K562 (cell line): ENCODE data around the gene UTP25. TPM values are rescaled to one million over a fixed set of nuclear protein-coding genes. Genes with fewer than 3 reads are reported as not detected.
A peak's percentile ranks its signal among the peaks of the same experiment; 100 is the strongest.

ENCODE experiments used
- ATAC-seq: fragments of 200-7000 bp; cut with Tn5 transposase; 3 replicates; pipeline ENCODE4 v1.9.1; 2020; ENCODE audit warnings: moderate library complexity
- BruUV-seq: library from RNA; stranded (reverse); fragments of 400-500 nt; replicated peaks from 2 replicates; lab custom pipeline; 2021; lab: Mats Ljungman, UMichigan
- CTCF ChIA-PET: fragments of 300-600 bp; formaldehyde crosslinking; extraction: SDS; loops from one replicate; lab custom pipeline; 2021; ENCODE audit warnings: low intra/inter-chr PET ratio; lab: Yijun Ruan, JAX
- POLR2A ChIA-PET: fragments of 300-600, 350-650 bp; sonication (Branson Sonifier 250); formaldehyde crosslinking; extraction: SDS; loops from one replicate; lab custom pipeline; 2021; ENCODE audit warnings: antibody characterized with exemption, inconsistent platforms; lab: Yijun Ruan, JAX
- DNase-seq, 4 experiments: peaks; one replicate each; pipeline versions ENCODE4 v3.0.0 to v3.0.0-alpha.2; 2011 to 2018; ENCODE audit warnings: low spot score in 3 of 4, mixed read lengths in 3 of 4; ENCODE audit errors: extremely low read depth in 1 of 4
- FAIRE-seq: peaks from 2 replicates; lab custom pipeline; 2011; peaks lifted over from hg19 to GRCh38; lab: Jason Lieb, UNC
- H2AFZ ChIP-seq: 2 replicates; pipeline ENCODE4 v1.6.0; 2011; ENCODE audit warnings: low read depth, low read length, control low read depth, inconsistent platforms
- H3K27ac ChIP-seq: fragments of 200-600 bp; 3 replicates; pipeline ENCODE4 v1.8.0; 2011; ENCODE audit warnings: low read depth, mild to moderate bottlenecking, control low read depth, inconsistent platforms, low read length, moderate library complexity, mixed read lengths; ENCODE audit errors: extremely low read depth
- H3K27me3 ChIP-seq, 2 experiments: fragments of 300-600 bp in 1 of 2; 2 replicates in 1 of 2; 3 replicates in 1 of 2; pipeline versions ENCODE4 v1.6.0 to v1.8.0; 2011; ENCODE audit warnings: inconsistent platforms in 2 of 2, low read length in 2 of 2, mild to moderate bottlenecking in 1 of 2, mixed read lengths in 1 of 2, moderate library complexity in 1 of 2; ENCODE audit not compliant: control insufficient read depth in 2 of 2, insufficient read depth in 2 of 2
- H3K36me3 ChIP-seq: fragments of 300-600 bp; 3 replicates; pipeline ENCODE4 v1.8.0; 2011; ENCODE audit warnings: mild to moderate bottlenecking, low read length, inconsistent platforms; ENCODE audit not compliant: control insufficient read depth, insufficient read depth
- H3K4me1 ChIP-seq, 2 experiments: fragments of 200-600 bp in 1 of 2; replicated peaks in 1 of 2; 2 replicates in 1 of 2; 3 replicates in 1 of 2; pipeline versions ENCODE4 v1.5.1 to v1.8.0; 2011; ENCODE audit warnings: inconsistent platforms in 2 of 2, low read length in 2 of 2, mild to moderate bottlenecking in 1 of 2, mixed read lengths in 1 of 2, moderate library complexity in 1 of 2; ENCODE audit not compliant: control insufficient read depth in 2 of 2, insufficient read depth in 2 of 2
- H3K4me2 ChIP-seq: 2 replicates; pipeline ENCODE4 v1.6.1; 2011; ENCODE audit warnings: low read length, control low read depth, inconsistent platforms, mixed read lengths; ENCODE audit not compliant: insufficient read depth
- H3K4me3 ChIP-seq: fragments of 200-600 bp; sonication (generic), shearing (Covaris generic); 2 replicates; pipeline ENCODE4 v1.5.1; 2016; ENCODE audit warnings: control low read depth, inconsistent platforms
- H3K79me2 ChIP-seq: fragments of 200-600 bp; 3 replicates; pipeline ENCODE4 v1.8.0; 2011; ENCODE audit warnings: low read length, inconsistent platforms; ENCODE audit not compliant: control insufficient read depth, insufficient read depth
- H3K9ac ChIP-seq, 2 experiments: 2 replicates each; pipeline versions ENCODE4 v1.6.0 to v1.6.1; 2011; ENCODE audit warnings: low read depth in 2 of 2, low read length in 2 of 2, control low read depth in 1 of 2, inconsistent platforms in 1 of 2, mild to moderate bottlenecking in 1 of 2, mixed read lengths in 1 of 2; ENCODE audit not compliant: insufficient read depth in 1 of 2
- H3K9me1 ChIP-seq: one replicate; pipeline ENCODE4 v1.6.0; 2011; ENCODE audit warnings: inconsistent platforms, mild to moderate bottlenecking, low read length, moderate library complexity; ENCODE audit not compliant: control insufficient read depth, insufficient read depth
- H3K9me3 ChIP-seq: replicated peaks from 2 replicates; pipeline ENCODE4 v1.5.1; 2011; ENCODE audit warnings: low read depth, low read length, inconsistent platforms; ENCODE audit not compliant: control insufficient read depth, insufficient read depth
- H4K20me1 ChIP-seq: replicated peaks from 2 replicates; pipeline ENCODE4 v1.6.1; 2011; ENCODE audit warnings: low read length, inconsistent platforms, mixed read lengths; ENCODE audit not compliant: control insufficient read depth, insufficient read depth
- CHD1 ChIP-seq: fragments of 200-600 bp; sonication (generic); IDR thresholded peaks from one replicate; pipeline ENCODE4 v1.6.1; 2012; ENCODE audit warnings: mild to moderate bottlenecking, moderate library complexity, low read length, inconsistent platforms
- GTF3C2 ChIP-seq: IDR thresholded peaks from 3 replicates; pipeline ENCODE4 v1.6.1; 2011; ENCODE audit warnings: borderline replicate concordance, mild to moderate bottlenecking, moderate library complexity; ENCODE audit not compliant: insufficient read length; ENCODE audit errors: extremely low read depth
- JUNB ChIP-seq: fragments of 450-650 bp; formaldehyde crosslinking; conservative IDR thresholded peaks from 2 replicates; pipeline ENCODE4 v1.4.0; 2020; ENCODE audit warnings: mild to moderate bottlenecking
- NFIC ChIP-seq: fragments of 450-650 bp; IDR thresholded peaks from 2 replicates; pipeline ENCODE4 v1.6.1; 2017; ENCODE audit warnings: mild to moderate bottlenecking, inconsistent platforms
- ZBTB17 ChIP-seq: fragments of 450-650 bp; formaldehyde crosslinking; IDR thresholded peaks from 2 replicates; pipeline ENCODE4 v1.4.0; 2020; ENCODE audit warnings: mild to moderate bottlenecking
- WGBS: fragments of 100-300 bp; shearing (Covaris generic); methylation state at CpG from one replicate; pipeline ENCODE4 v1.1.6; 2016; ENCODE audit warnings: low coverage, mixed read lengths; ENCODE audit not compliant: insufficient coverage; ENCODE audit errors: missing lambda C conversion rate; 5-methylcytosine and 5-hydroxymethylcytosine counted together
- in situ Hi-C: fragments of 300-500 bp; cut with MboI; formaldehyde crosslinking; loops from 4 replicates; pipeline ENCODE4 v1.15.0; 2018; ENCODE audit warnings: inconsistent platforms, mixed read lengths
- intact Hi-C: fragments of 100-400 bp; cut with micrococcal nuclease; formaldehyde crosslinking; loops from 2 replicates; pipeline ENCODE4 v1.14.2; 2022
- polyA plus RNA-seq, 8 experiments: library from polyadenylated mRNA; depleted of rRNA in 4 of 8; stranded (reverse) in 5 of 8; unstranded in 3 of 8; fragments of >200 nt; fragmentation: Nextera tagmentation in 2 of 8; fragmentation: Illumina TruSeq in 1 of 8; extraction: Ambion mirVana in 2 of 8; extraction: Trizol in 1 of 8; gene quantifications; 2 replicates each; pipeline versions ENCODE4 v1.2.1 to v1.2.3, GENCODE V29; 2011 to 2014; ENCODE audit warnings: inconsistent platforms in 1 of 8, missing spikeins in 1 of 8
- total RNA-seq, 7 experiments: library from RNA; depleted of rRNA in 6 of 7; stranded (reverse); fragments of >200 nt in 6 of 7; fragmentation: Illumina TruSeq in 2 of 7; extraction: Trizol in 2 of 7; gene quantifications; 2 replicates each; pipeline versions ENCODE4 v1.2.1 to v1.2.3, GENCODE V29; 2011 to 2021; ENCODE audit warnings: low replicate concordance in 1 of 7
- TF ChIP-seq, protein P1 (sequence below): sonication (generic); formaldehyde crosslinking; IDR thresholded peaks from 2 replicates; pipeline ENCODE4 v1.8.1; 2023; ENCODE audit warnings: mild to moderate bottlenecking, missing genetic modification reagents

The UTP25 gene
- total and polyA plus RNA-seq, 9 of the 15 experiments (the other 6 are each of a cell fraction or from before 2014, with no cell fraction given) = 5.7 to 17.6 (median 12.0) TPM

- TF ChIP-seq, protein P1, sequence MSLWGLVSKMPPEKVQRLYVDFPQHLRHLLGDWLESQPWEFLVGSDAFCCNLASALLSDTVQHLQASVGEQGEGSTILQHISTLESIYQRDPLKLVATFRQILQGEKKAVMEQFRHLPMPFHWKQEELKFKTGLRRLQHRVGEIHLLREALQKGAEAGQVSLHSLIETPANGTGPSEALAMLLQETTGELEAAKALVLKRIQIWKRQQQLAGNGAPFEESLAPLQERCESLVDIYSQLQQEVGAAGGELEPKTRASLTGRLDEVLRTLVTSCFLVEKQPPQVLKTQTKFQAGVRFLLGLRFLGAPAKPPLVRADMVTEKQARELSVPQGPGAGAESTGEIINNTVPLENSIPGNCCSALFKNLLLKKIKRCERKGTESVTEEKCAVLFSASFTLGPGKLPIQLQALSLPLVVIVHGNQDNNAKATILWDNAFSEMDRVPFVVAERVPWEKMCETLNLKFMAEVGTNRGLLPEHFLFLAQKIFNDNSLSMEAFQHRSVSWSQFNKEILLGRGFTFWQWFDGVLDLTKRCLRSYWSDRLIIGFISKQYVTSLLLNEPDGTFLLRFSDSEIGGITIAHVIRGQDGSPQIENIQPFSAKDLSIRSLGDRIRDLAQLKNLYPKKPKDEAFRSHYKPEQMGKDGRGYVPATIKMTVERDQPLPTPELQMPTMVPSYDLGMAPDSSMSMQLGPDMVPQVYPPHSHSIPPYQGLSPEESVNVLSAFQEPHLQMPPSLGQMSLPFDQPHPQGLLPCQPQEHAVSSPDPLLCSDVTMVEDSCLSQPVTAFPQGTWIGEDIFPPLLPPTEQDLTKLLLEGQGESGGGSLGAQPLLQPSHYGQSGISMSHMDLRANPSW (CRISPR knock-in tag) = no peak
- TF ChIP-seq, all 486 proteins: peak for 0
Measured at GRCh38 chr1:209785592-209785991, 42.2 kb upstream of the UTP25 start (continued).

DNA sequence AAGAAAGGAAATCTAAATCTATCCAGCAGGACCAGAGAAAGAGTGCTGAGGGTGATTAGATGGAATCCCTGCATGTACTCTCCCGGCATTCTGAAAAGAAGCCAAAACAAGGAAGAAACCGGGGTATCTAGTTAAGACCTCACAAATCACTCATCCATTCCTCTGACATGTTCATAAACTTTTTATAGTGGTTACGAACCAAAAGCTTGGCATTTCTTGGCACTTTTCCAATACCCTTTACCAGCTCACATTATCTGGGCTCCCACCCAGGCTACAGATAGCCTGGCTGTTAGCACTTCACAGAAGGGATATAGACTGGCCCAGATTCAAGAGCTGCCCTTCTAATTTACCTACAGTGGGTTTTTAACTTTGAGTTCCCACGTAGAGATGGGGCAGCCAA lies 41.6 kb upstream of the UTP25 start:
- WGBS = 20% methylated on average over 4 of the region's 4 CpGs
- no peak for ATAC-seq
- no peaks in the 10 kb centered on the region for H4K20me1 ChIP-seq
- ChIA-PET POLR2A (no interaction called here), CTCF (no interaction called here)
- peaks cover 10% of the 10 kb centered on the region for H3K9me3 ChIP-seq
- no peaks in the 10 kb centered on the region for H3K9me1 ChIP-seq
- peaks cover 8% of the 10 kb centered on the region; the same call in 2 of the 3 replicates for H3K36me3 ChIP-seq
- H3K9ac ChIP-seq = no peak overlapping the region
- H3K4me3 ChIP-seq = no peak overlapping the region
- intact Hi-C loops = no loop called here
- BruUV-seq = no TSS peak
- TF ChIP-seq GTF3C2 (no peak), NFIC (peak; percentile 59), ZBTB17 (CRISPR knock-in tag) (no peak), JUNB (CRISPR knock-in tag) (no peak), CHD1 (no peak)
- in situ Hi-C loops = no loop called here
- H3K79me2 ChIP-seq = peaks cover 11% of the 10 kb centered on the region; the same call in 2 of the 3 replicates
- DNase-seq = no peak
- H3K4me2 ChIP-seq = no peak overlapping the region
- no peak for FAIRE-seq
- peaks cover 3 to 11% of the 10 kb centered on the region in 2 experiments; a peak in 3 of 5 replicates for H3K4me1 ChIP-seq
- peaks cover 11 to 17% of the 10 kb centered on the region in 2 experiments for H3K27me3 ChIP-seq
- H3K27ac ChIP-seq = no peak overlapping the region
- H2AFZ ChIP-seq = peak overlapping the region; percentile 98
